ENCODE data around the gene HECW1. TPM values are rescaled to one million over a fixed set of nuclear protein-coding genes. Genes with fewer than 3 reads are reported as not detected.

The HECW1 gene
- total RNA-seq, 1 experiment from 2014 or later = 1.8 TPM

DNA sequence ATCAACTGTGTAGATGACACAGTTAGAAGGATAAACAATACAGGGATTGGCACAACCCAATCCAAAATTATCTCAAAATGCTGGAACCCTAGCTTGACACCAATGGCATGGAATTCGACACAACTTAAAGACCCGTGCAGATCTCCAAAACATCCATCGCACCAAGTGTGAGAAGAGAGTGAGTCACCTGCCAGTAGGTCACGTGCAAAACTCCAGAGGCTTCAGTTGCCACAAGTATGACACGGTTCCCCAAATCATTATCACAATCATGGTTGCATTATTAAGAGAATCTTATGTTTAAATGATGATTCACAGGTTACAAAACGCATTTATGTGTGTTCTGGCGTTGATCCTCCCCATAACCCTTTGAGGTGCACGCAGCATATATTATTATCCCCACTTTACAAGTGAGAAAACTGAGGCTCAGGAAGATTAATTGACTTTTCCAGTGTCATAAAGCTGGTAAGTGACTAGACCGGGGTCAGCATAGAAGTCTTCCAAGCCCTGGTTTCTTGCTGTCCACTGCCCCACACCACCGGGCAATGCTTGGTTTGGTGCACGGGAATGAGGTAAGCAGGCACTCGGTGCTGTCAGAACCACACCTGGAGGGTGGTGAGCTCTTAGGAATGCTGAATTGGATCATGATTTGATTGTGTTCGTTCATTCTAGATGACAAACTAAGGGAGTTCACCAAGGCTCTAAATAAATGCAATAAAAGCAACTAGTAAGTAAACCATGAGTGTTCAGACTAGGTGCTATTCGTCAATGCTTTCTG, 446.9 kb downstream of the HECW1 start:
- no peak overlapping the region for H3K4me3 Mint-ChIP-seq (ENCODE audit: unreplicated experiment)
- Histone ChIP-seq H3K4me3 (ENCODE audit: low read depth, low read length) (no peak overlapping the region), H3K9me3 (no peaks in the 10 kb centered on the region), H3K27me3 (replicated peaks; ENCODE audit: control insufficient read depth, insufficient read depth, low read length) (no peaks in the 10 kb centered on the region), H3K36me3 (ENCODE audit: control insufficient read depth, insufficient read depth, low read length) (no peaks in the 10 kb centered on the region), H3K4me1 (peaks cover 2% of the 10 kb centered on the region; the same call in 1 of the 2 replicates)
- no TSS peak for BruUV-seq (replicated peaks)
- H3K27me3 Mint-ChIP-seq (ENCODE audit: insufficient read depth, unreplicated experiment) = no peaks in the 10 kb centered on the region
- H3K27ac Mint-ChIP-seq (ENCODE audit: unreplicated experiment) = no peak overlapping the region
- no peak for DNase-seq
- intact Hi-C loops (cut with micrococcal nuclease; ENCODE audit: unreplicated experiment) = no loop called here
- ChIA-PET CTCF (no interaction called here), POLR2A (no interaction called here)
- peaks cover 4% of the 10 kb centered on the region for H3K4me1 Mint-ChIP-seq (ENCODE audit: low read depth, unreplicated experiment)
- no peaks in the 10 kb centered on the region for H3K36me3 Mint-ChIP-seq (ENCODE audit: insufficient read depth, unreplicated experiment)
- TF ChIP-seq, protein P1, sequence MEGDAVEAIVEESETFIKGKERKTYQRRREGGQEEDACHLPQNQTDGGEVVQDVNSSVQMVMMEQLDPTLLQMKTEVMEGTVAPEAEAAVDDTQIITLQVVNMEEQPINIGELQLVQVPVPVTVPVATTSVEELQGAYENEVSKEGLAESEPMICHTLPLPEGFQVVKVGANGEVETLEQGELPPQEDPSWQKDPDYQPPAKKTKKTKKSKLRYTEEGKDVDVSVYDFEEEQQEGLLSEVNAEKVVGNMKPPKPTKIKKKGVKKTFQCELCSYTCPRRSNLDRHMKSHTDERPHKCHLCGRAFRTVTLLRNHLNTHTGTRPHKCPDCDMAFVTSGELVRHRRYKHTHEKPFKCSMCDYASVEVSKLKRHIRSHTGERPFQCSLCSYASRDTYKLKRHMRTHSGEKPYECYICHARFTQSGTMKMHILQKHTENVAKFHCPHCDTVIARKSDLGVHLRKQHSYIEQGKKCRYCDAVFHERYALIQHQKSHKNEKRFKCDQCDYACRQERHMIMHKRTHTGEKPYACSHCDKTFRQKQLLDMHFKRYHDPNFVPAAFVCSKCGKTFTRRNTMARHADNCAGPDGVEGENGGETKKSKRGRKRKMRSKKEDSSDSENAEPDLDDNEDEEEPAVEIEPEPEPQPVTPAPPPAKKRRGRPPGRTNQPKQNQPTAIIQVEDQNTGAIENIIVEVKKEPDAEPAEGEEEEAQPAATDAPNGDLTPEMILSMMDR (IDR thresholded peaks at IDR 0.05; ENCODE audit: insufficient read depth in 1 of 2, low read depth in 1 of 2, low read length in 1 of 2, severe bottlenecking in 1 of 2, unreplicated experiment in 1 of 2) = no peak
- H3K9me3 Mint-ChIP-seq (ENCODE audit: unreplicated experiment) = peaks cover 13% of the 10 kb centered on the region

DNA sequence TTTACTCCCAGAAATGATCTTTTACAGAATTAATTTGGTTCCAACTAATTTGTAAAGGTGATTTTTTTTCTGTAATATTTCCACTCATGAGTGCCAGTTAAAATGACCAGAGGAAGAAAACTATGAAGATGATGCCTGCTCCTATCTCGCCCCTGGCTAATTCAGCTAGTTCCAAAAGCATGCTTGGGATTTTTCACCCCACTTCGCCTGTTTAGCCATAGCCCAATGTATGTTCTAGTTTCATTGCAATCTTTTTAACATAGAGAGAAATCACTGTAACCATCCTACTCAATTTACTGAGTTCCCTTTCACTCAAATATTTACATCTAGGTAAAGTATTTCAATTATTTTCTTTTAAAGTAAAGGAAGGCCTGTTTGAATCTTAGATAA, 447.5 kb downstream of the HECW1 start:
- POLR2A ChIA-PET = no interaction called here

DNA sequence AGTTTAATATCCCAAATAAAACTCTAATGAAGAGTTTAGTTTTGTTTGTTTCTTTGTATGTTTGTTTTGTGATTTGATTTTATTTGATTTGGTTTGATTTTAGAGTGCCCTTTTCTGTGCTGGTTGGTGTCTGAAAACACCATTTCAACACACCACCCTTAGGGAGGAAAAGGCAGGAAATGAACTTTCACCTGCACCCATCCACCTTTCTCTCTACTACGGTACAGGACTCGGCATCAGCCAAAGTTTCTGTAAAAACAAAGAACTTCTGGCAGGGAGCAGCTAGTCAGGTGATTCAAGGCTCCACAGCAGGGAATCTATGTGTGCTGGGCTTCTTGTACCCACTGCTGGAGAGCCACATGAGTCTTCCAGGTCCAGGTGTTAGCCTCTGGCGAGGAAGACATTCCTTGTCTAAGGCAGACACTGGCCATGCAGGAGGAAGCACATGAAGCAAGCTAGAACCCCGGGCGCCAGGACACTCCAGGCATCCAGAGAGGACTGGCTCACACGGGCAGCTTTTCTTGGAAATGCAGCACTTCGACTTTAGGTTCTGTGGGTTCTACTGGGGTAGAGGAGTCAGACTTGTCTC, 448.4 kb downstream of the HECW1 start:
- CTCF ChIA-PET = no interaction called here
- H3K36me3 ChIP-seq (ENCODE audit: control insufficient read depth, insufficient read depth, low read length) = no peaks in the 10 kb centered on the region
- intact Hi-C loops (cut with micrococcal nuclease; ENCODE audit: unreplicated experiment) = no loop called here

More for the DNA sequence above, 447.5 kb downstream of the HECW1 start:
- H3K4me3 ChIP-seq (ENCODE audit: low read depth, low read length) = no peak overlapping the region
- no peak overlapping the region for H3K27ac Mint-ChIP-seq (ENCODE audit: unreplicated experiment)
- no peaks in the 10 kb centered on the region for H3K27me3 Mint-ChIP-seq (ENCODE audit: insufficient read depth, unreplicated experiment)
- no TSS peak for BruUV-seq (replicated peaks)
- no peak for DNase-seq
- H3K36me3 Mint-ChIP-seq (ENCODE audit: insufficient read depth, unreplicated experiment) = no peaks in the 10 kb centered on the region
- H3K4me1 ChIP-seq = no peaks in the 10 kb centered on the region
- no peak overlapping the region for H3K4me3 Mint-ChIP-seq (ENCODE audit: unreplicated experiment)
- H3K36me3 ChIP-seq (ENCODE audit: control insufficient read depth, insufficient read depth, low read length) = no peaks in the 10 kb centered on the region
- H3K9me3 ChIP-seq = no peaks in the 10 kb centered on the region
- H3K9me3 Mint-ChIP-seq (ENCODE audit: unreplicated experiment) = peaks cover 13% of the 10 kb centered on the region
- no peaks in the 10 kb centered on the region for H3K4me1 Mint-ChIP-seq (ENCODE audit: low read depth, unreplicated experiment)
- intact Hi-C loops (cut with micrococcal nuclease; ENCODE audit: unreplicated experiment) = no loop called here
- TF ChIP-seq, protein P1 (IDR thresholded peaks at IDR 0.05; ENCODE audit: insufficient read depth in 1 of 2, low read depth in 1 of 2, low read length in 1 of 2, severe bottlenecking in 1 of 2, unreplicated experiment in 1 of 2) = no peak
- CTCF ChIA-PET = no interaction called here
- H3K27me3 ChIP-seq (replicated peaks; ENCODE audit: control insufficient read depth, insufficient read depth, low read length) = no peaks in the 10 kb centered on the region

More for the DNA sequence above, 448.4 kb downstream of the HECW1 start:
- Mint-ChIP-seq H3K27ac (ENCODE audit: unreplicated experiment) (no peak overlapping the region), H3K27me3 (ENCODE audit: insufficient read depth, unreplicated experiment) (no peaks in the 10 kb centered on the region), H3K36me3 (ENCODE audit: insufficient read depth, unreplicated experiment) (no peaks in the 10 kb centered on the region), H3K4me3 (ENCODE audit: unreplicated experiment) (no peak overlapping the region), H3K9me3 (ENCODE audit: unreplicated experiment) (peaks cover 13% of the 10 kb centered on the region), H3K4me1 (ENCODE audit: low read depth, unreplicated experiment) (no peaks in the 10 kb centered on the region)
- no peak for DNase-seq
- Histone ChIP-seq H3K4me3 (ENCODE audit: low read depth, low read length) (no peak overlapping the region), H3K27me3 (replicated peaks; ENCODE audit: control insufficient read depth, insufficient read depth, low read length) (no peaks in the 10 kb centered on the region), H3K9me3 (no peaks in the 10 kb centered on the region), H3K4me1 (no peaks in the 10 kb centered on the region)
- POLR2A ChIA-PET = no interaction called here
- TF ChIP-seq, protein P1 (IDR thresholded peaks at IDR 0.05; ENCODE audit: insufficient read depth in 1 of 2, low read depth in 1 of 2, low read length in 1 of 2, severe bottlenecking in 1 of 2, unreplicated experiment in 1 of 2) = no peak
- no TSS peak for BruUV-seq (replicated peaks)
